Prostate gland (tissue), 2 donors: Measurements from ENCODE around the gene COG5. TPM values are rescaled to one million over a fixed set of nuclear protein-coding genes. Genes with fewer than 3 reads are reported as not detected.

Experiments
- DNase-seq: peaks from one replicate; pipeline ENCODE4 v3.0.0-alpha.2; 2019; ENCODE audit warnings: low spot score
- H3K27ac ChIP-seq, 2 donors: fragments of 200-600 bp; sonication (generic); 2 replicates each; pipeline ENCODE4 v1.5.1; 2017 to 2019
- H3K27me3 ChIP-seq: fragments of 200-600 bp; sonication (generic); replicated peaks from 2 replicates; pipeline ENCODE4 v1.5.1; 2019; ENCODE audit not compliant: insufficient read depth
- H3K36me3 ChIP-seq, 2 donors: fragments of 200-600 bp; sonication (generic); 1 replicate in 1 of 2; 2 replicates in 1 of 2; pipeline versions ENCODE4 v1.5.1 to v1.8.1; 2017 to 2019
- H3K4me1 ChIP-seq: fragments of 200-600 bp; sonication (generic); replicated peaks from 2 replicates; pipeline ENCODE4 v1.5.1; 2019
- H3K4me3 ChIP-seq, 2 donors: fragments of 200-600 bp; sonication (generic); 2 replicates each; pipeline ENCODE4 v1.5.1; 2017 to 2019
- H3K9me3 ChIP-seq: fragments of 200-600 bp; sonication (generic); 2 replicates; pipeline ENCODE4 v1.5.1; 2017
- POLR2A ChIP-seq: fragments of 450-650 bp; IDR thresholded peaks from one replicate; pipeline ENCODE4 v1.6.1; 2016; ENCODE audit warnings: antibody characterized with exemption, mild to moderate bottlenecking
- POLR2AphosphoS5 ChIP-seq: sonication (generic); formaldehyde crosslinking; IDR thresholded peaks from one replicate; pipeline ENCODE4 v1.6.1; 2017; ENCODE audit warnings: antibody characterized with exemption
- WGBS: methylation state at CpG from one replicate; pipeline ENCODE4 v1.1.5; 2018; 5-methylcytosine and 5-hydroxymethylcytosine counted together
- intact Hi-C: fragments of 100-400 bp; cut with DNase I; formaldehyde crosslinking; loops from one replicate; pipeline ENCODE4 v1.14.2; 2022
- total RNA-seq, 2 donors: library from RNA; depleted of rRNA; stranded (reverse); fragments of >200 nt; gene quantifications; one replicate each; pipeline ENCODE4 v1.1.0, GENCODE V29; 2016
- TF ChIP-seq, protein P1 (sequence below), 4 experiments: fragments of 200-600 bp in 2 of 4; fragments of 450-650 bp in 2 of 4; sonication (generic) in 2 of 4; IDR thresholded peaks; 1 replicate in 3 of 4; 2 replicates in 1 of 4; pipeline ENCODE4 v1.5.1; 2016 to 2019; ENCODE audit warnings: antibody characterized with exemption in 4 of 4, mild to moderate bottlenecking in 2 of 4, moderate library complexity in 2 of 4

The COG5 gene
- total RNA-seq, 2 donors from 2014 or later, result 35.1 to 86.4 TPM

DNA sequence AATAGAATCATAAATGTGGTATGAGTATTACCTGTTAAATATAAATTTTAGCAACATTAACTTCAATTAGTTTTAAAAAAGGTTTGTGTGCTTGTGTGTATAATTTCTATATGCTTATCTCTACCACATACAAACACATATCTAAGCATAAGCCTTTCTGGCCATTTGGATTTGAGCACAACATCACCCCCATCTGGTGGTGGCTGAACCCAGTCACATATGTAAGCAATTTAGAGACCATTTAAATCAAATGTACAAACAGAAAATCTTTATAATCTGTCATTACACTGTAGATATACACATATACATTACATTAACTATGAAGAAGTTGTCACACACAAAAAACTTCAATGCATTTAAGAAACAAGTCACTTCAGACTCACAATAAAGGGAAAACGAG lies 62.1 kb downstream of the COG5 start:
- DNase-seq, result no peak
- Histone ChIP-seq H3K27ac (no peak overlapping the region), H3K27me3 (no peaks in the 10 kb centered on the region), H3K9me3 (no peaks in the 10 kb centered on the region), H3K4me3 (no peak overlapping the region), H3K36me3 (no peaks in the 10 kb centered on the region), H3K4me1 (no peaks in the 10 kb centered on the region)
- intact Hi-C loops, result no loop called here
- WGBS, result 63% methylated on average over 1 of the region's 1 CpG
- TF ChIP-seq POLR2A, result no peak
- TF ChIP-seq, protein P1, sequence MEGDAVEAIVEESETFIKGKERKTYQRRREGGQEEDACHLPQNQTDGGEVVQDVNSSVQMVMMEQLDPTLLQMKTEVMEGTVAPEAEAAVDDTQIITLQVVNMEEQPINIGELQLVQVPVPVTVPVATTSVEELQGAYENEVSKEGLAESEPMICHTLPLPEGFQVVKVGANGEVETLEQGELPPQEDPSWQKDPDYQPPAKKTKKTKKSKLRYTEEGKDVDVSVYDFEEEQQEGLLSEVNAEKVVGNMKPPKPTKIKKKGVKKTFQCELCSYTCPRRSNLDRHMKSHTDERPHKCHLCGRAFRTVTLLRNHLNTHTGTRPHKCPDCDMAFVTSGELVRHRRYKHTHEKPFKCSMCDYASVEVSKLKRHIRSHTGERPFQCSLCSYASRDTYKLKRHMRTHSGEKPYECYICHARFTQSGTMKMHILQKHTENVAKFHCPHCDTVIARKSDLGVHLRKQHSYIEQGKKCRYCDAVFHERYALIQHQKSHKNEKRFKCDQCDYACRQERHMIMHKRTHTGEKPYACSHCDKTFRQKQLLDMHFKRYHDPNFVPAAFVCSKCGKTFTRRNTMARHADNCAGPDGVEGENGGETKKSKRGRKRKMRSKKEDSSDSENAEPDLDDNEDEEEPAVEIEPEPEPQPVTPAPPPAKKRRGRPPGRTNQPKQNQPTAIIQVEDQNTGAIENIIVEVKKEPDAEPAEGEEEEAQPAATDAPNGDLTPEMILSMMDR (IDR thresholded peaks at IDR 0.05), result peak in 2 of 4 experiments; percentile 12 to 17

DNA sequence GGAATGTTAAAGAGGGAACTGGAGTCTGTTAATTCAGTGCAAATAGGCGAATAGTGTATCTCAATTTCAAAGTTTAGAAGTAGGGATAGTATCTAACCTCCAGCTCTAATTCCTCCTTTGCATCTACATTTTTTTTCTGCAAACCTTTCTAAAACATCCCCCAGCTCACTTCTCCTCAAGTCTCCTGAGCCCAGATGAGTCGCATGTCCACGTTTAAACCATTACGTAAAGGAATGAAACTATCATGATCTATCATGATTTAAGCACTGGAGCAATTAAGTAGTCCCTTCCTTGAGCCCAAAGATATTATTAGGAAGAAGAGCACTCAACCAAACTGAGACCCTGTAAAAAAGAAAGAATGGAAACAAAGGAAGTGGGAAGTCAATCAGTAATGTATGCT lies 64.0 kb downstream of the COG5 start:
- H3K4me3 ChIP-seq, result no peak overlapping the region
- no peaks in the 10 kb centered on the region for H3K36me3 ChIP-seq
- H3K27ac ChIP-seq, result no peak overlapping the region
- WGBS, result 87% methylated on average over 4 of the region's 4 CpGs
- no peak for DNase-seq
- no peaks in the 10 kb centered on the region for H3K9me3 ChIP-seq
- no peaks in the 10 kb centered on the region for H3K4me1 ChIP-seq
- no peaks in the 10 kb centered on the region for H3K27me3 ChIP-seq
- intact Hi-C loops, result no loop called here
- no peak for TF ChIP-seq POLR2AphosphoS5
- no peak for TF ChIP-seq POLR2A
- TF ChIP-seq, protein P1 (IDR thresholded peaks at IDR 0.05), result no peak

DNA sequence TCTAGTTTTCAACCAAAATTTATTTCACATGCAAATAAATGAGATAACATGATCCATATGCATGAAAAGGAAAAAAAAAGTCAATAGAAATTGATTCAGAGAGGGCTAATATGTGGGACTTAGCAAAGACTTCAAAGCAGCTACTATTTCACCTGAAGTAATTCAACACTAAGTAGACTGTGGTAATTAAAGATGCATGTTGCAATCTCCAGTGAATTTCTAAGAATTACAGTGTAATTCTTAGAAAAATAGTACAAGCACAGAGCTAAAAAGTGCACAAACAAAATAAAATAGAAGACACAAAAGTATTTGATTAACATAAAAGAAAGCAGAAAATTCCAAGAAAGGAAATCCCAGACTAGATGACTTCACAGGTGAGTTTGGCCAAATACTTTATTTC lies 68.2 kb downstream of the COG5 start:
- no peak for DNase-seq
- Histone ChIP-seq H3K27me3 (no peaks in the 10 kb centered on the region), H3K4me1 (no peaks in the 10 kb centered on the region), H3K9me3 (no peaks in the 10 kb centered on the region), H3K27ac (no peak overlapping the region), H3K36me3 (no peaks in the 10 kb centered on the region), H3K4me3 (no peak overlapping the region)
- intact Hi-C loops, result no loop called here
- TF ChIP-seq POLR2AphosphoS5, result no peak
- TF ChIP-seq POLR2A, result no peak
- TF ChIP-seq, protein P1 (IDR thresholded peaks at IDR 0.05), result no peak

DNA sequence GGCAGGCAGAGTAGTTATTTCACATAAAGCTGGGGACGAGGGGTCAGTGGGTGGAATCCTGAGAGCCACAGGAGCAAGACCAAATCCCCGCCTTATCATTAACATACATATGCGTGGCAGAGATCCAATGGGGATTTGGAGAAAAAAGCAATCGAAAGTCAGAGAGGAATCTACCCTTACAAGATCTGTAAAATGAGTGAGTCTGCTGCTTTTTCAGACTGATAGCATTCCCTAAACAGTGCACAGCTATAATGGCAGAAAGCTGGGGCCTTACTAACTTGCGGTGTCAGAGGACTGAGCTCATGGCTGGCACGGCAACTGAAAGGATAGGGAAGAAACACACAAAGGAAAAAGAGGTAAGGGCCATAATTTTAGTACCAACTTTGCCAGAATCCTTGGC lies 68.8 kb downstream of the COG5 start:
- 89% methylated on average over 6 of the region's 6 CpGs for WGBS
- H3K4me1 ChIP-seq, result no peaks in the 10 kb centered on the region
- no peak overlapping the region for H3K27ac ChIP-seq
- no peak for TF ChIP-seq POLR2A
- TF ChIP-seq, protein P1 (IDR thresholded peaks at IDR 0.05), result no peak
- no peak for TF ChIP-seq POLR2AphosphoS5
- H3K36me3 ChIP-seq, result no peaks in the 10 kb centered on the region
- intact Hi-C loops, result no loop called here
- no peaks in the 10 kb centered on the region for H3K27me3 ChIP-seq
- H3K9me3 ChIP-seq, result no peaks in the 10 kb centered on the region
- no peak for DNase-seq
- no peak overlapping the region for H3K4me3 ChIP-seq

DNA sequence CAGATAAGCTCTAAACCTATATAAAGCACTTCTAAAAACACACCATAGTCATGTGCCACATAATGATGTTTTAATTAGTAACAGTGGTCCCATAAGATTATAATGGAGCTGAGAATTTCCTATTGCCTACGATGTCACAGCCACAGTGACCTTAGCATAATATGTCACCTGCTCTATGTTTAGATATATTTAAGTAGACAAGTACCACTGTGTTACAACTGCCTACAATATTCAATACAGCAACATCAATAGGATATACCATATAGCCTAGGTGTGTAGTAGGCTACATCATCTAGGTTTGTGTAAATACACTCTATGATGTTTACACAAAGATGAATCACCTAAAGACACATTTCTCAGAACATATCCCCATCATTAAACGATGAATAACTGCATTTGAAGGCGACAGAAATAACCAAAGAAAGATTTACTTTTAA lies 69.4 kb downstream of the COG5 start:
- Histone ChIP-seq H3K4me3 (no peak overlapping the region), H3K4me1 (no peaks in the 10 kb centered on the region), H3K9me3 (no peaks in the 10 kb centered on the region), H3K27ac (no peak overlapping the region), H3K27me3 (no peaks in the 10 kb centered on the region), H3K36me3 (no peaks in the 10 kb centered on the region)
- 62% methylated on average over 3 of the region's 3 CpGs for WGBS
- intact Hi-C loops, result no loop called here
- no peak for DNase-seq
- TF ChIP-seq POLR2AphosphoS5, result no peak
- TF ChIP-seq, protein P1 (IDR thresholded peaks at IDR 0.05), result no peak
- TF ChIP-seq POLR2A, result no peak
